OCI-LY3 (cell line): ENCODE data around the gene PBRM1.

Experiments used
- EZH2phosphoT487 ChIP-seq: fragments of 200-600 bp; shearing (Covaris generic); IDR thresholded peaks from 2 replicates; pipeline ENCODE4 v1.6.1; 2018; ENCODE audit warnings: antibody characterized with exemption, mixed run types, low read depth
- TF ChIP-seq, protein P1 (sequence below): fragments of 200-600, 300-600 bp; sonication (generic); IDR thresholded peaks from 2 replicates; pipeline ENCODE4 v1.5.1; 2014; ENCODE audit warnings: antibody characterized with exemption, low read length, low read depth

DNA sequence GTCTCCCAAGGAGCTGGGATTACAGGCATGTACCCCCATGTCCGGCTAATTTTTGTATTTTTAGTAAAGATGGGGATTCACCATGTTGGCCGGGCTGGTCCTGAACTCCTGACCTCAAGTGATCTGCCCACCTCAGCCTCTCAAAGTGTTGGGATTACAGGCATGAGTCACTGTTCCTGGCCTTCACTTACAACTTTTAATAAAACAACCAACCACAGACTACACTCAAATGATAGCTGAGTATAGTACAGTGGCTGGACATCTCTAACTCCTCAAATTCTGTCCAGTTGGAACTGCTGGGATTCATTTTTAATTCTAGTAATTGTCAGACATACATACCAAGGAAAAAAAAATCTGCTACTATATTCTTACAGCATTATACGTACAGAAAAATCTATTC lies 71.0 kb downstream of the PBRM1 start:
- TF ChIP-seq, protein P1, sequence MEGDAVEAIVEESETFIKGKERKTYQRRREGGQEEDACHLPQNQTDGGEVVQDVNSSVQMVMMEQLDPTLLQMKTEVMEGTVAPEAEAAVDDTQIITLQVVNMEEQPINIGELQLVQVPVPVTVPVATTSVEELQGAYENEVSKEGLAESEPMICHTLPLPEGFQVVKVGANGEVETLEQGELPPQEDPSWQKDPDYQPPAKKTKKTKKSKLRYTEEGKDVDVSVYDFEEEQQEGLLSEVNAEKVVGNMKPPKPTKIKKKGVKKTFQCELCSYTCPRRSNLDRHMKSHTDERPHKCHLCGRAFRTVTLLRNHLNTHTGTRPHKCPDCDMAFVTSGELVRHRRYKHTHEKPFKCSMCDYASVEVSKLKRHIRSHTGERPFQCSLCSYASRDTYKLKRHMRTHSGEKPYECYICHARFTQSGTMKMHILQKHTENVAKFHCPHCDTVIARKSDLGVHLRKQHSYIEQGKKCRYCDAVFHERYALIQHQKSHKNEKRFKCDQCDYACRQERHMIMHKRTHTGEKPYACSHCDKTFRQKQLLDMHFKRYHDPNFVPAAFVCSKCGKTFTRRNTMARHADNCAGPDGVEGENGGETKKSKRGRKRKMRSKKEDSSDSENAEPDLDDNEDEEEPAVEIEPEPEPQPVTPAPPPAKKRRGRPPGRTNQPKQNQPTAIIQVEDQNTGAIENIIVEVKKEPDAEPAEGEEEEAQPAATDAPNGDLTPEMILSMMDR, result no peak
- no peak for TF ChIP-seq EZH2phosphoT487
